ENCODE measurements around the gene ZNF184.

Gene ZNF184

GRCh38 chr6:27422651-27423332, 50.1 kb downstream of the ZNF184 start:
- Histone ChIP-seq H3K9me3 (ENCODE audit: severe bottlenecking) (peaks cover 24% of the 10 kb centered on the region), H3K27ac (no peak overlapping the region), H3K27me3 (ENCODE audit: insufficient read depth, low read depth, severe bottlenecking) (peaks cover 91% of the 10 kb centered on the region), H3K4me3 (ENCODE audit: low read depth, low read length) (no peak overlapping the region), H3K36me3 (no peaks in the 10 kb centered on the region)
- TF ChIP-seq CTCF (IDR thresholded peaks at IDR 0.05; ENCODE audit: low read depth, low read length), result no peak
- no peak for DNase-seq

DNA sequence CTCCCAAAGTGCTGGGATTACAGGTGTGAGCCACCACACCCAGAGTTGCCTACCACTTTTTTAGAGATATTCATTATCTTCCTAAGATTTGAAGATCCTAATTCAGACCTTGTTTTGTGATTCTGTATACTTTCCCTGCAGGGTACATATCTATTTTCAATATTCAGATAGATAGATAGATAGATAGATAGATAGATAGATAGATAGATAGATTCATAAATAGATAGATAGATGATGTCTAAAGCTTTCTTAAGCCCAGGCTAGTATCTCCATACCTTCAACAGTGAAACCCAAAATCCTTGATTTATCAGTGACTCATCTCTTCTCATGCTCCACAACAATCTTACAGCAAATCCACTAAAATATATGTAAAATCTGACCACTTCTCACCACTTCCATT, 53.5 kb downstream of the ZNF184 start:
- TF ChIP-seq CTCF (IDR thresholded peaks at IDR 0.05; ENCODE audit: low read depth, low read length), result no peak
- no peak for DNase-seq
- no peaks in the 10 kb centered on the region for H3K36me3 ChIP-seq
- H3K9me3 ChIP-seq (ENCODE audit: severe bottlenecking), result peaks cover 19% of the 10 kb centered on the region
- no peak overlapping the region for H3K4me3 ChIP-seq (ENCODE audit: low read depth, low read length)
- H3K27me3 ChIP-seq (ENCODE audit: insufficient read depth, low read depth, severe bottlenecking), result peaks cover 96% of the 10 kb centered on the region
- H3K27ac ChIP-seq, result no peak overlapping the region

- no peak overlapping the region for H3K4me3 ChIP-seq (ENCODE audit: low read depth, low read length)
- DNase-seq, result no peak
- no peak for TF ChIP-seq CTCF (IDR thresholded peaks at IDR 0.05; ENCODE audit: low read depth, low read length)
- H3K27ac ChIP-seq, result no peak overlapping the region
- H3K36me3 ChIP-seq, result no peaks in the 10 kb centered on the region
- H3K27me3 ChIP-seq (ENCODE audit: insufficient read depth, low read depth, severe bottlenecking), result peaks cover 99% of the 10 kb centered on the region
- peaks cover 3% of the 10 kb centered on the region for H3K9me3 ChIP-seq (ENCODE audit: severe bottlenecking)
These were observed 57.0 kb downstream of the ZNF184 start for GRCh38 chr6:27415898-27416297.

DNA sequence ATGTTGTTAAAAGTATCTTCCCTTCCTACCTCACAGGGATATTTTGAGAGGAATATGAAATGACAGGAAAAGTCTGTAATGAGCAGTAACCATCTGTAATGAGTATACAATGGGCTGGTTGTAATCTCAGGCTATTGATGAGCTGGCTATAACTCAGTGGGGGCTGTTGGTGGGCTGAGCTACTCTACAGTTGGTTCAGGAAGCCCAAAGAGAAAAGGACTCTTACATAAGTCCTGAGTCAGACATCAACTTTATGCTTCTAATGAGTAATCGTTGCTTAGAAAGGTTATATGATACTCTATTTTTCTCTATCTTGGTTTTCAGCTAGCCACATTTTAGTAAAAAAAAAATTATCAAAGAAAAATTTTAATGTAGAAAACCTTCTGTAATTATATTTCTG, 57.9 kb downstream of the ZNF184 start:
- H3K36me3 ChIP-seq, result no peaks in the 10 kb centered on the region
- no peak overlapping the region for H3K4me3 ChIP-seq (ENCODE audit: low read depth, low read length)
- H3K9me3 ChIP-seq (ENCODE audit: severe bottlenecking), result peaks cover 4% of the 10 kb centered on the region
- peaks cover 99% of the 10 kb centered on the region for H3K27me3 ChIP-seq (ENCODE audit: insufficient read depth, low read depth, severe bottlenecking)
- DNase-seq, result no peak
- H3K27ac ChIP-seq, result no peak overlapping the region
- no peak for TF ChIP-seq CTCF (IDR thresholded peaks at IDR 0.05; ENCODE audit: low read depth, low read length)

- no peak for DNase-seq
- Histone ChIP-seq H3K27ac (no peak overlapping the region), H3K27me3 (ENCODE audit: insufficient read depth, low read depth, severe bottlenecking) (peaks cover 98% of the 10 kb centered on the region), H3K9me3 (ENCODE audit: severe bottlenecking) (peaks cover 8% of the 10 kb centered on the region), H3K4me3 (ENCODE audit: low read depth, low read length) (no peak overlapping the region), H3K36me3 (no peaks in the 10 kb centered on the region)
- TF ChIP-seq CTCF (IDR thresholded peaks at IDR 0.05; ENCODE audit: low read depth, low read length), result no peak
These were observed 58.6 kb downstream of the ZNF184 start for GRCh38 chr6:27414300-27414699.

Measured in WERI-Rb-1 (cell line).